ENCODE data around the gene FILIP1. TPM values are rescaled to one million over a fixed set of nuclear protein-coding genes. Genes with fewer than 3 reads are reported as not detected.

The FILIP1 gene
- total and polyA plus RNA-seq, 2 of the 8 experiments (the other 6 are each of a cell fraction or from before 2014, with no cell fraction given), result 2.4 to 5.7 TPM

DNA sequence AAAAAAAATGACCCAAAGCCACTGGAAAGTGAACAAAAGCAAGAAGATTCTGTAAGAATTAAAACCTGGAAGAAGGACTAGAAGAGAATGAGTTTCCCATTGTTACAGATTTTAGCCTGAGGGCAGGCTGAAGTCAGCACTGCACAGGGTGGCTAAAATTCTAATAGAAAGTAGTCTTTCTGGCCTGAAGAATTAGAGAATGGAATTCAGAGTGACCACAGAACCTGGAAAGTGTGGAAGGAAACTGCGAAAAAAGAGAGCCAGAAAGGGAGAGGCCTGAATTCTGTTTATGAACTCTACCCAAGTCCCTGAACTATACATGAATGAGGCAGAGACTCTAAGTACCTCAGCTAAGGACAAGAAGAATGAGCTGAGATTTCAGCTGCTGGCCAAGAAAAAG, 38.9 kb upstream of the FILIP1 start:
- no peak overlapping the region for H3K9ac ChIP-seq (replicated peaks in 1 of 4; ENCODE audit: extremely low read depth in 1 of 4, low read depth in 3 of 4, low read length in 3 of 4)
- no peak for TF ChIP-seq RXRA (IDR thresholded peaks at IDR 0.05; ENCODE audit: insufficient read depth, low read depth, low read length)
- TF ChIP-seq SP1 (IDR thresholded peaks at IDR 0.05; ENCODE audit: low read depth, low read length), result no peak
- TF ChIP-seq, protein P1, sequence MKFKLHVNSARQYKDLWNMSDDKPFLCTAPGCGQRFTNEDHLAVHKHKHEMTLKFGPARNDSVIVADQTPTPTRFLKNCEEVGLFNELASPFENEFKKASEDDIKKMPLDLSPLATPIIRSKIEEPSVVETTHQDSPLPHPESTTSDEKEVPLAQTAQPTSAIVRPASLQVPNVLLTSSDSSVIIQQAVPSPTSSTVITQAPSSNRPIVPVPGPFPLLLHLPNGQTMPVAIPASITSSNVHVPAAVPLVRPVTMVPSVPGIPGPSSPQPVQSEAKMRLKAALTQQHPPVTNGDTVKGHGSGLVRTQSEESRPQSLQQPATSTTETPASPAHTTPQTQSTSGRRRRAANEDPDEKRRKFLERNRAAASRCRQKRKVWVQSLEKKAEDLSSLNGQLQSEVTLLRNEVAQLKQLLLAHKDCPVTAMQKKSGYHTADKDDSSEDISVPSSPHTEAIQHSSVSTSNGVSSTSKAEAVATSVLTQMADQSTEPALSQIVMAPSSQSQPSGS (IDR thresholded peaks at IDR 0.05; ENCODE audit: low read length), result no peak
- TF ChIP-seq, protein P2, sequence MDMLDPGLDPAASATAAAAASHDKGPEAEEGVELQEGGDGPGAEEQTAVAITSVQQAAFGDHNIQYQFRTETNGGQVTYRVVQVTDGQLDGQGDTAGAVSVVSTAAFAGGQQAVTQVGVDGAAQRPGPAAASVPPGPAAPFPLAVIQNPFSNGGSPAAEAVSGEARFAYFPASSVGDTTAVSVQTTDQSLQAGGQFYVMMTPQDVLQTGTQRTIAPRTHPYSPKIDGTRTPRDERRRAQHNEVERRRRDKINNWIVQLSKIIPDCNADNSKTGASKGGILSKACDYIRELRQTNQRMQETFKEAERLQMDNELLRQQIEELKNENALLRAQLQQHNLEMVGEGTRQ (IDR thresholded peaks at IDR 0.05; ENCODE audit: low read length), result no peak
- no peak for TF ChIP-seq FOSL1 (IDR thresholded peaks at IDR 0.05; ENCODE audit: insufficient read depth, low read depth, low read length)
- TF ChIP-seq HDAC2 (IDR thresholded peaks at IDR 0.05; ENCODE audit: borderline replicate concordance in 1 of 2, low read depth in 2 of 2, low read length in 2 of 2), result no peak
- no peak for TF ChIP-seq CBX5 (IDR thresholded peaks at IDR 0.05; ENCODE audit: low read depth, low read length)
- no peak for TF ChIP-seq CHD2 (IDR thresholded peaks at IDR 0.05; ENCODE audit: low read length)
- no peak overlapping the region for H3K4me3 ChIP-seq (ENCODE audit: extremely low read depth in 1 of 4, insufficient read depth in 2 of 4, low read depth in 3 of 4, low read length in 4 of 4)
- FAIRE-seq (no peak), DNase-seq (ENCODE audit: low read depth in 1 of 2, low spot score in 2 of 2) (no peak)
- no peak overlapping the region for H2BK120ac ChIP-seq (replicated peaks; ENCODE audit: low read depth, low read length)
- no peak overlapping the region for H2AK5ac ChIP-seq (ENCODE audit: low read depth, low read length)
- H2BK20ac ChIP-seq (ENCODE audit: low read length), result no peak overlapping the region
- no peaks in the 10 kb centered on the region for H3K36me3 ChIP-seq (ENCODE audit: control insufficient read depth in 2 of 4, insufficient read depth in 4 of 4, low read length in 3 of 4)
- H3K23ac ChIP-seq (ENCODE audit: insufficient read length), result no peak overlapping the region
- no peak overlapping the region for H2BK15ac ChIP-seq (ENCODE audit: low read length)
- H3K27ac ChIP-seq (ENCODE audit: low read depth, low read length), result no peak overlapping the region
- H2AFZ ChIP-seq (ENCODE audit: low read length), result 0 out of 2 replicates have a peak overlapping the region, but pooled peaks have one; percentile 52
- no peak overlapping the region for H3K4me2 ChIP-seq (ENCODE audit: insufficient read depth in 1 of 2, low read depth in 2 of 2, low read length in 2 of 2)
- no peak overlapping the region for H4K5ac ChIP-seq (ENCODE audit: insufficient read length, low read depth, low read length)
- no peaks in the 10 kb centered on the region for H3K4me1 ChIP-seq (replicated peaks in 1 of 4; ENCODE audit: control insufficient read depth in 3 of 4, insufficient read depth in 4 of 4, low read length in 3 of 4)
- H4K20me1 ChIP-seq (replicated peaks in 1 of 2; ENCODE audit: control insufficient read depth in 1 of 2, insufficient read depth in 2 of 2, low read length in 2 of 2), result no peaks in the 10 kb centered on the region
- no peak overlapping the region for H4K91ac ChIP-seq (replicated peaks; ENCODE audit: insufficient read length, low read length)
- H3K4ac ChIP-seq (replicated peaks; ENCODE audit: insufficient read length, low read depth, low read length), result no peak overlapping the region
- no peaks in the 10 kb centered on the region for H3K79me2 ChIP-seq (ENCODE audit: control insufficient read depth in 1 of 2, insufficient read depth in 2 of 2, low read length in 2 of 2)
- WGBS, 2 experiments (ENCODE audit: extremely low coverage in 1 of 2, insufficient coverage in 1 of 2, insufficient read length in 1 of 2, insufficient replicate concordance in 2 of 2, low coverage in 1 of 2, low lambda C conversion rate in 2 of 2, missing lambda C conversion rate in 1 of 2), result 93% methylated on average over 1 of the region's 1 CpG; no CpG with 5 or more reads in 1 of the 2 experiments
- no peak overlapping the region for H2BK12ac ChIP-seq (ENCODE audit: low read depth, low read length)
- H3K56ac ChIP-seq (replicated peaks; ENCODE audit: insufficient read length, low read depth, low read length), result no peak overlapping the region
- no peaks in the 10 kb centered on the region for H3K27me3 ChIP-seq (replicated peaks in 1 of 4; ENCODE audit: control insufficient read depth in 3 of 4, extremely low read depth in 1 of 4, insufficient read depth in 3 of 4, low read length in 3 of 4)
- H3K14ac ChIP-seq (ENCODE audit: insufficient read length), result no peak overlapping the region
- no peaks in the 10 kb centered on the region for H3K9me3 ChIP-seq (ENCODE audit: insufficient read depth in 2 of 2, low read depth in 1 of 2, low read length in 1 of 2)
- no peak overlapping the region for H3K18ac ChIP-seq (ENCODE audit: extremely low read depth, low read length)
- ChIA-PET POLR2A (ENCODE audit: partially characterized antibody) (no interaction called here), CTCF (ENCODE audit: partially characterized antibody) (no interaction called here)
- H3K79me1 ChIP-seq (ENCODE audit: low read depth, low read length), result no peaks in the 10 kb centered on the region
- H3K23me2 ChIP-seq (ENCODE audit: low read depth, low read length), result no peaks in the 10 kb centered on the region
- no peak overlapping the region for H2BK5ac ChIP-seq (ENCODE audit: low read depth, low read length)
- H4K8ac ChIP-seq (ENCODE audit: extremely low read depth, insufficient read depth, low read length), result no peak overlapping the region

All from H1 (cell line).